ENCODE results near the gene CBFA2T3.
A peak's percentile ranks its signal among the peaks of the same experiment; 100 is the strongest.

Gene CBFA2T3

GRCh38 chr16:88961011-88961410 is 16.0 kb downstream of the CBFA2T3 start:
- no peak for DNase-seq (ENCODE audit: low read depth)

- no peak for DNase-seq (ENCODE audit: low read depth)
These were observed 16.5 kb downstream of the CBFA2T3 start for GRCh38 chr16:88960516-88960915.

GRCh38 chr16:88959022-88959421 is 18.0 kb downstream of the CBFA2T3 start:
- no peak for DNase-seq (ENCODE audit: low read depth)

- DNase-seq (ENCODE audit: low read depth): no peak
These were observed 19.0 kb downstream of the CBFA2T3 start for GRCh38 chr16:88957887-88958577.

GRCh38 chr16:88957433-88957767 is 19.6 kb downstream of the CBFA2T3 start:
- no peak for DNase-seq (ENCODE audit: low read depth)

GRCh38 chr16:88956546-88957432 is 20.2 kb downstream of the CBFA2T3 start:
- DNase-seq (ENCODE audit: low read depth): no peak

- no peak for DNase-seq (ENCODE audit: low read depth)
These were observed 21.1 kb downstream of the CBFA2T3 start for GRCh38 chr16:88955906-88956305.

- no peak for DNase-seq (ENCODE audit: low read depth)
These were observed 23.9 kb downstream of the CBFA2T3 start for GRCh38 chr16:88953003-88953690.

- DNase-seq (ENCODE audit: low read depth): no peak
These were observed 25.0 kb downstream of the CBFA2T3 start for GRCh38 chr16:88951989-88952388.

GRCh38 chr16:88951501-88951900 is 25.5 kb downstream of the CBFA2T3 start:
- no peak for DNase-seq (ENCODE audit: low read depth)

- DNase-seq (ENCODE audit: low read depth): peak; percentile 11
These were observed 28.1 kb downstream of the CBFA2T3 start for GRCh38 chr16:88948781-88949490.

- no peak for DNase-seq (ENCODE audit: low read depth)
These were observed 31.5 kb downstream of the CBFA2T3 start for GRCh38 chr16:88945473-88945872.

- DNase-seq (ENCODE audit: low read depth): no peak
These were observed 33.3 kb downstream of the CBFA2T3 start for GRCh38 chr16:88943741-88944140.

GRCh38 chr16:88943131-88943664 is 33.8 kb downstream of the CBFA2T3 start:
- no peak for DNase-seq (ENCODE audit: low read depth)

GRCh38 chr16:88941913-88942909 is 34.8 kb downstream of the CBFA2T3 start:
- peak; percentile 7 for DNase-seq (ENCODE audit: low read depth)

- no peak for DNase-seq (ENCODE audit: low read depth)
These were observed 35.9 kb downstream of the CBFA2T3 start for GRCh38 chr16:88940862-88941817.

- DNase-seq (ENCODE audit: low read depth): peak; percentile 12
These were observed 36.8 kb downstream of the CBFA2T3 start for GRCh38 chr16:88939972-88940861.

- DNase-seq (ENCODE audit: low read depth): no peak
These were observed 37.6 kb downstream of the CBFA2T3 start for GRCh38 chr16:88939245-88939971.

Data from EH (cell line).